HG03064 (cell line): ENCODE data around the gene BBS5.
"Not testable (repeated sequence)": the region's sequence is repeated elsewhere in the genome, so short reads cannot be mapped to it uniquely, and the experiment has no call there.

Experiments used
- ATAC-seq: cut with Tn5 transposase; IDR thresholded peaks from one replicate; pipeline ENCODE4 v1.9.1; 2021; ENCODE audit warnings: low read depth; ENCODE audit not compliant: unreplicated experiment

The BBS5 gene

DNA sequence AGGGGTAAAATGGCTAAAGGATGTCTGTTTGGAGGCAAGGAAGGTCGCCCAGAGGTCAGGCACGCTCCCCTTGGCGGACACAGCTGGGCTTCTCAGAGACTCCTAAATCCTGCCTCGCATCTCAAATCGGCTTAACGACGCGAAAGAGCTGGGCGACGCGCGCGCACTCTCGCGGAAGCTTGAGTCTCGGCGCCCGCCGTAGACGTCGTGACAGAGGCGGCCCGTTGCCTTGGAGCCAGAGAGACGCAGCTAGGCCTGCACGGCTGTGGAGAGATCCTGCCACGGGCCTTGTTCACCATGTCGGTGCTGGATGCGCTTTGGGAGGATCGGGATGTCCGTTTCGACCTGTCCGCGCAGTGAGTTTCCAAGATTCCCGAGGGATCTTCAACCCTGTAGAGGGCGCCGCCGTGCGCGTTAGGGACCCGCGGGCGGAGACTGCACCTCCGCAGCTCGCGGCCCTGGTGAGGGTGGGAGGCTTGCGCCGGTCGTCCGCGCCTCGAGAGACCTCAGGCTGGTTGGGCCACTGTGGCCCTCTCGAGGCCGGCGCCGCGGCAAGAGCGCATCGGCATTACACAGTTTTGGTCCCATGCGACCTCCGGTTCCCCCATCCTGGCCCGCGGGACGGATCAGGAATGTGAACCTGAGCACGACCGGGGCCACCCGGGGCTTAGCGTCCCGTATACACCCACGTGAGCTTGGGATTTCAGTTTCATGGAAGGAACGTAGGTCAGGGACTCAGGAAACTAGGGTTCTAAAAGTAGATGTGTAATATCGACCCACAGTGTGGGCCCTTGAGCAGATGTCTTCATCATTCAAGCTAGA, at the start of gene BBS5:
Gene BBS5, plus strand, starts transcription at position 238 of the 822 bp plus-strand sequence. Its CDS starts 60 bp downstream, at position 298.
- peak; percentile 94 for ATAC-seq

DNA sequence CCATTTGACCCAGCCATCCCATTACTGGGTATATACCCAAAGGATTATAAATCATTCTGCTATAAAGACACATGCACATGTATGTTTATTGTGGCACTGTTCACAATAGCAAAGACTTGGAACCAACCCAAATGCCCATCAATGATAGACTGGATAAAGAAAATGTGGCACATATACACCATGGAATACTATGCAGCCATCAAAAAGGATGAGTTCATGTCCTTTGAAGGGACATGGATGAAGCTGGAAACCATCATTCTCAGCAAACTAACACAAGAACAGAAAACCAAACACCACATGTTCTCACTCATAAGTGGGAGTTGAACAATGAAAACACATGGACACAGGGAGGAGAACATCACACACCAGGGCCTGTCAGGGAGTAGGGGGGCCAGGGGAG, 47.5 kb upstream of the BBS5 start:
- ATAC-seq, result not testable (repeated sequence)

DNA sequence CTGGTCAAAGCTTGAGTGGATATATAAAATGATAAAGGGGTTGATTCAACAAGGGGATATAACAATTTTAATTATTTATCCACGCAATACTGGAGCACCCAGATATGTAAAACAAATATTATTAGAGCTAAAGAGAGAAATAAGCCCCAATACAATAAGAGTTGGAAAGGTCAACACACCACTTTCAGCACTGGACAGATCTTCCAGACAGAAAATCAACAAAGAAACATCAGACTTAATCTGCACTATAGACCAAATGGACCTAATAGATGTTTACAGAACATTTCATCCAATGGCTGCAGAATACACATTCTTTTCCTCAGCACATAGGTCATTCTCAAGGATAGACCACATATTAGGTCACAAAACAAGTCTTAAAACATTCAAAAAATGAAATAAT, 45.1 kb upstream of the BBS5 start:
- not testable (repeated sequence) for ATAC-seq

DNA sequence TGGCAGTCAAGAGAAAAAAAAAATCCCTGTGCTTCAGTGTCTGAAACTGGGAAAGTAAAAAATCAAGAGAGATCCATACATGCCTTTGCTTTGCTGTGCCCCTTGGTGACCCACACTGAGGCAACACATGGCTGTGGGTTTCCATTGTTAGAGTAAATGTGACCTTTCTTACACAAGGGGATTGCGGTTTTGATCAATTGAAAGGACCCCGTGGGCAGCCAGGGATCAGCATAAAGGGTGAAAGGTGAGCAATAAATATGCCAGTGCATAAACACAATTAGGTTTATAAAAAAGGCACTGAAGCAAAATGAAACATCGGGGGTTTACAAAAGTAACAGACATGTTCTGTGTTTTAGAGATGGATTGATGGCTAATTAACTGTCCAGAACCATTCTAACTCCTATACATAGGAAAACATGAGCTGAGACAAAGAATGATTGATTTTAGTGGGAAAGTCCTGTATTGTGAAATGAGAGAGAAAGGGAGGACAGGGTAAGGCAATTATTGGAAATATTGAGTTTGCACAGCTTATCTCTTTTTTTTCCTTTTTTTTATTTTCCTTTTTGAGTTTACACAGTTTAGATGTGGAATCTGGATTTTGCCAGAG, 40.7 kb upstream of the BBS5 start:
- ATAC-seq, result no peak

DNA sequence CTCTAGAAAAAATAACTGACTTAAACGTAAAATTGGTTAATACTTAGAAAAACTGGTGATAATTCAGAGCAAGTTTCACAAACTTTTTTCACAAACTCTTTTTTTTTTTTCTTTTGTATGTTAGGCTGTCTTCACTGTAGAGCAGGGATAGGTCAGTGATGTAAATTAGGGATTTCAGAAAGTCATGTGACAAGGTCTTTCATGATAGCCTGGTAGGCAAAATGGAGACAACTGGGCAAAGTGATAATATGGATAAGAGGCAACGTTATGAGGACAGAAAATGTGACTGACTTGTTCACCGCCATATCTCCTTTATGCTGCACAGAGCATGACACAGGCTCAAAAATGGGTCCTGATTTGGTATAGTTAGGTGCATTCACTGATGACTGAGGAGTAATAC, 39.4 kb upstream of the BBS5 start:
- ATAC-seq, result no peak

DNA sequence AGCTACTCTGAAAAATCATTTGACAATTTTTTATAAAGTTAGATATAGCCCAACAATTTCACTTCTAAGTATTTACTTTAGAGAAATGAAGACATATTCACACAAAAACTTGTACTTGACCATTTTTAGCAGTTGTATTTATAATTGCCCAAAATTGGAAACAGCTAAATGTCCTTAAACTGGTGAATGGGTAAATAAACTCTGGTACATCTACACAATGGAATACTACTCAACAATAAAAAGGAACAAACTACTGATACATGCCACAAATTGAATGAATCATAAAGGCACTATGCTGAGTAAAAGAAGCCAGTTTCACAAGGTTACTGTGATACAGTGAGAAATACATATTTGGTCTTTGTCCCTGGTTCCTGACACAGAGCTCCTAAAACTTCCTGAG, 32.8 kb upstream of the BBS5 start:
- no peak for ATAC-seq

DNA sequence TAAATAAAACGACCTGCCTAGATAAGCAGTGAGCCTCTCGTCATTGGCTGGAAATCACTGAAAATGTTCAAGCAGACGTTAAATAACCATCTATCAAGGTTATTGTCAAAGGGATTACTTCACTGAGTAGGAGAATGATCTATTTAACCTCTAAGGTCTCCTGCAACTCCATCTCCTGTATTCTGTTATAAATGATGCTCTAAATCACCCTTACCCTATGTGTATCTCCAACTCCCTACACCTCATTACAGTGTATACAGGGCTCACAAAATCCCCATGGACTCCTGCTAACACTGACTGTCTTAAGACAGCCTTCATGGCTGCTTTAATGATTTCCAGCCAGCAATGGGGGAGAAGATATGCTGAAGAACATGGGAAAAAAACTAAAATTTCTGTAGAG, 31.0 kb upstream of the BBS5 start:
- ATAC-seq, result no peak

DNA sequence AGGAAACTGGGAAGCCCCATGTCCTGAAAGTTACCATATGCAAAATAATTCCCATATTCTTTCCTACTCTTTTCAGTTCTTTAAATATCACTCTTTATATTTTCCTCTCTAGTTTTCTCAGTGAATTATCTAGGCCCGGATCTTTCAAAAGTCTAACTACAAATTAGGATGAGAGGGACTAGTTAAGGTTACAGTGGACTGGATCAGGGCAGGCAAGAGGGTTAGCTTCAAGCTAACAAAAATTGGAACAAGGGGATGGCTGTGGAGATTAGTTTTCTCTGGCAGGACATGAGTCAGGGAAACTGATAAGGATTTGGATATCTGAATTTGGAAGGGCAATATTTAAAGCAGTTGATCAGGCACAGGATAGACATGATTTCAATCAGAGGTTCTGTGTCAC, 30.4 kb upstream of the BBS5 start:
- ATAC-seq, result no peak

DNA sequence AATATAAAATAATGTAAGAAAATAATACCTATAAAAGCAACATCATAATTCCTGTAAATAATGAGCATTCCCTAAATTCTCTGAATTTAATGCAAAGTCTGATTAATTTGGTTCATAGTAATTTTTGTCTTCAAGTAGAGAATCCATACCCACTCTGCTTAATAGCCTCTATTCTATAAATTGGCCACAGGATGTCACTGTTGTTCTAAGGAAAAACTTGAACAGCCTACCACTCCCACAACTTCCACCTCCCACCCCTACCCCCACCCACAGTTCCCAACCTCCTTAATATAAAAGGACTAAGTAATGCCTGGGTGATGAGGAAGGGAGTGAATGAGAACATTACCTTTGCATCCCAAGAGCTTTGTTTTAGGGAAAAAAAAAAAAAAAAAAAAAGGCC, 27.2 kb upstream of the BBS5 start:
- ATAC-seq, result no peak

DNA sequence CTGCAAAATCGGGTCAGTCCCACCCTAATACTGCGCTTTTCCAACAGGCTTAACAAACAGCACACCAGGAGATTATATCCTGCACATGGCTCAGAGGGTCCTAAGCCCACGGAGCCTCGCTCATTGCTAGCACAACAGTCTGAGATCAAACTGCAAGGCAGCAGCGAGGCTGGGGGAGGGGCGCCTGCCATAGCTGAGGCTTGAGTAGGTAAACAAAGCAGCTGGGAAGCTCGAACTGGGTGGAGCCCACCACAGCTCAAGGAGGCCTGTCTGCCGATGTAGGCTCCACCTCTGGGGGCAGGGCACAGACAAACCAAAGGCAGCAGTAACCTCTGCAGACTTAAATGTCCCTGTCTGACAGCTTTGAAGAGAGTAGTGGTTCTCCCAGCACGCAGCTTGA, 26.2 kb upstream of the BBS5 start:
- ATAC-seq, result not testable (repeated sequence)

DNA sequence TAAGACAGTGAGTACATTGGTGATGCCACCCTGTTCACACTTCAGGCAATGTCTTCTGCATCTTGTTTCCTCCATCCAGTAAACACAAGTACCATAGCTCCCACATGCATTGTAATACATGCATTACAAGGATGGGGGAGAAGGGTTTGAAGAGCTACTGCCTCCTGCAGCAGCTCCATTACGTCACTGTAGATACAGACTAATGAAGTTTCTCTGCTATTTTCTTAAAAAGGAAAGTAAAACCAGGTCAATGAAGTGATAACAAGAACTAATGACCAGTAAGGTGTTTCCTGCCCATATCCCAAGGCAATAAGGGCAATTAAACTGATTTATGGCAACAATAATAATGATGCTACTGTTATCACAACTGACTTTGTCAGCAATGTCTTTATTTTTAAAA, 18.2 kb upstream of the BBS5 start:
- no peak for ATAC-seq

DNA sequence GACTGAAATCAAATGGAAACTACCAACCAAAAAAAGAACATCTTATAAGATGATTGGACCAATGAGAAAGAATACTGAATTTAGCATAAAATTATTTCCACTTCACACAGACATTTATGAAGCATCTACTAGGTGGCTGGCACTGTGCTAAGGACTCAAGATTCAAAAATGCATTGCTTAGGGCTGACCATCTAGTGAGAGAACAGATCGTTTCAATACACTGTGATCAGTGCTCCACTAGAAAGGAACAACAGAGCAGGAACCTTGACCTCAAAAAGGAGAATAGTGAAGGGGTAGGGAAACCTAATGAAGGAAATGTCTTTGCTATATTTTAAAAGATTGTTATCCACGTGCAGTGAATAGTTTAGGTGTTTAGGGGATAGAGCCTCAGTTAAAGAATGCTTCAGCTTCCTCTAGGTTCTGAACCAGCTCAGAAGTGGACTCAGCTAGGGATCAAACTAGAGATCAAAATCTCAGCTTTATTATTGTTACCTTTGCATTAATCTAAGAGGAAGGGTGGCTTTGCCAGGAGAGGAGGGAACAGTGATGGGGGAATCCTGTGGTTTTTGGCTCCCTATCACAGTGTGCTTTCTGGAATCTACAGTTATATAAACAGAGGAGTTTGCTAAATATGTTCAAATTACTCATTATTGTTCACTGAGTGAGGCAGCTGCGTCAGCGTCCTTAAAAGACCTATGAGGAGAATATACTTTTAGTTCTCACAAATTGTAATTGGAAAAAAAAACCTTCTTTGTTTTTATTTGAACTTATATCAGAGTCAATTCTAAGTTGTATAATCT, 16.2 kb upstream of the BBS5 start:
- no peak for ATAC-seq

DNA sequence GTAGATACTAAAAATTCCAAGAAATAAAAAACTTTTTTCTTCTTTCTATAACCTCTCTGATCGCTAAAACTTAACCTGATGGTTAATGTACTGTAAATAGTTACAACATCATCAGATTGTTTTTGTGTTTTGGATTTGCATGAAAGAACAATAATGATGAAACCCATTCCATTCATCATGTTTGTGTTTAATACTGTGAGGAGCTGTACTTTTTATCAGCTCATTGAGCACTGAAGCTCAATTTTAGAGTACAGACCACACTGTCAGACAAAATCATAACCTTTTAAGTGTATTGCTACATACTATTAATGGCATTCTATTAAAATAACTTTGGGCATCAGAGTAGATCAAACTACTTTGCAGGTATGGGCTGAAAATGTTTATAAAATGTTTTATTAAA, 14.8 kb upstream of the BBS5 start:
- ATAC-seq, result no peak

DNA sequence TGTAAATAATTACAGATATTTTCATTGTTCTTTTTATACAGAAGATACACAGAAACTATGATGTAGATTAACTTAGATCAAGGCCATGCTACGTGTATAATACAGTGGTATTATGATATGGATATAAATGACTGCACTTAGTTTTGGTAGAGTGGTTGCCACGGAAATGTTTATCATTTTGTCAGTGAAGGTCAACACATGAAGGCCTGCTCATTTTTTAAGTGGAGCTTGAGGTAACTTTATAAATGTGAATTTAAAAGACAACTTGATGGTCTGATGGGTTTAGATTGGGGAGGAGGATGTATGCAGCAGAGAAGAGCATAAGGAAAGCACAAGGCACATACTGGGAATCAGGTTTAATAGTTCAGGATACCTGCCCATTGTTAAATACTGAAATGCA, 14.4 kb upstream of the BBS5 start:
- ATAC-seq, result no peak

DNA sequence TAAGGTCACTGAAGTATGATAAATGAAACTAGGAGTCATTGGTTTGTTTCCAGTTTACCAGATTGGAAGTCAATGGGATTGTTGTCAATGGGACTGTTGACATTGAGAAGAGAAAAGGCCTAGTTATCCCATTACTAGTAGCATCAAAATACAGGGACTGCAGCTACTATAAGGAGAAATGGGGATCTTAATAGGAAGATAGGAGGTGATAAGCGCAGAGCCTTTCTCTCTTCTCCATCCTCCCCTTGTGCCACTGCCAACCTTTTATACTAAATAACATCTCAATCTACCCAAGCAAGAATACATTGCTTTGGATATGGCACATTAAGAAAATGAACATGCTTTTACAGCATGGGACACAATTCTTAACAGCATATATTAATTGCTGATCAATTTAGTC, 10.5 kb upstream of the BBS5 start:
- ATAC-seq, result no peak

DNA sequence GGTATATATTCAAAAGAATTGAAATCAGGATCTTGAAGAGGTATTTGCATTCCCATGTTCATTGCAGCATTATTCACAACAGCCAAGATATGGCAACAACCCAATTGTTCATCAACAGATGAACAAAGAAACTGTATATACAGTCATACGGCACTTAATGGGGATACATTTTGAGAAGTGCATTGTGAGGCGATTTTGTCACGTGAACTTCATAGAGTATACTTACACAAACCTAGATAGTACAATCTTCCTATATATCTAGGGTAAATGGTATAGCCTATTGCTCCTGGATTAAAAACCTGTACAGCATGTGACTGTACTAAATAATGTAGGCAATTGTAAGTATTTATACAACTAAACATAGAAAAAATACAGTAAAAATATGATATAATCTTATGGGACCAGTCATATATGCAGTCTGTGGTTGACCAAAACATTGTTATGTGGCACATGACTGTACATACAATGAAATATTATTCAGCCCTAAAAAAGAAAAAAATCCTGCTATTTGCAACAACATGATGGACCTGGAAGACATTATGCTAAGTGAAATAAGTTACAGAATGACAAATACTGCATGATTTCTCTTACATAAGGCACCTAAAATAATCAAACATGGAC, 9.2 kb upstream of the BBS5 start:
- ATAC-seq, result no peak

DNA sequence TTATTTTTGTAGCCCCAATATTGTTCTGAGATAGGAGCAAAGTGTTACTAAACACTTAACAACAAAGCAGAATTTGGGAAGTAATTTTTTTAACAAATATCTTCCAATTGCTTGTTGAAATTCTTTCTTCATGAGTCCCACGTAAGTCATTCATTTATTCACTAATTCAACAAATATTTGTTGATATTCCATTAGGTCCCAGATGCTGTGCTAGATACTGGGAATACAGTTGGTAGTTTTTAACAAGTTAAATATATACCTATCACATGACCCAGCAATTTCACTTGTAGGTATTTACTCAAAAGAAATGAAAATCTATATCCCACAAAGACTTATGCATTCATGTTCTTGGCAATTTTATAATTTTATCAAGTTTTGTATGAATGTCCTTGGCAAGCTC, 7.0 kb upstream of the BBS5 start:
- ATAC-seq, result no peak

DNA sequence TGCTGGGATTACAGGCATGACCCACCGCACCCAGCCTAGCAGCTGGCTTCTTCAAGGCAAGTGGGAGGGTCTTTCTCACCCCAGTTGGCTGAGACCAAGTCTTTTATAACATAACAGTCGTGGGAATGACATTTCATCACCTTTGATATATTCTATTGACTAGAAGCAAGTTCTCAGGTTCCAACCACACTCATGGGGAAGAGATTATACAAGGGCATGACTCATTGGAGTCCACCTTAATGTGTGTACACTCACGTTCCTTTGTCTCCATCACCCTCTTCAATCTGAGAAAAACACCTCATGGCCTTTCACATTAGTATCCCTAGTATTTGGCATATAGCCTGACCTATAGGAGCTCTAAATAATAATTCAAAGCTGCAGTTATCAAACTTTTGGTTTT, 2.8 kb upstream of the BBS5 start:
- ATAC-seq, result no peak

DNA sequence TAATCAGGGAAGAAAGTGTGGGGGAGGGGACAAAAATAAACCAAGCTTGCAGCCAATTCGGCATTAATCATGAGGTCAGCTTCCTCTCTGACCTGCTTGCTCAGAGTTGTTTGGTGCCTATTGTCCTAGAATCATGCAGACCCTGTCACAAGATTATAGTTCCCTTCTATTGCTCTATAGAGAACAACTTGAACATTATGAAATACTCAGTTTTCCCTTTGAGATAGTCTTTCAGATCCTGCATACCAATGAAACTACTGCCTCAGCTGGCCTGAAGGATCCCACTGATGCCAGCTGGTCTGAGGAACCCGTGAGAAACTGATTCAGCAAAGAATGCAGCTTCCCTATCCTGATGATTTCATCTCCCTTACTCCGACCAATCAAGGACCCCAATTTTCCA, 955 bp upstream of the BBS5 start:
- ATAC-seq, result no peak

DNA sequence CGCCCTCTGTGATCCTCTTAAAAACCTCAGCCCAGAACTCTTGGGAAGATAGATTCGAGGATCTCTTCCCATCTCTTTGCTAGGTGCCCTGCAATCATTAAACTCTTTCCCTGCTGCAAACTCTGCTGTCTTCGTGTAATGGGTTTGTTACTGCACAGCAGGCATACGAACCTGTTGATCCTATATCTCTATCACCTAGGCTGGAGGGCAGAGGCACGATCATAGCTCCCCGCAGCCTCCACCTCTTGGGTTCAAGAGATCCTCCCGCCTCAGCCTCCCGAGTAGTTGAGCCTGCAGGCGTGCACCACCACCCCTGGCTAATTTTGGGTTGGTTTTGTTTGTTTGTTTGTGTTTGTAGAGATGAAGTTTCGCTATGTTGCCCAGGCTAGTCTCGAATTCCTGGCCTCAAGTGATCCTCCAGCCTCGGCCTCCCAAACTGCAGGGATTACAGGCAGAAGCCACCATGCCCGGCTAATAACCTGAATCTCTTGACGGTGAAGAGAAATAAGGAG, 493 bp upstream of the BBS5 start:
- ATAC-seq, result no peak

DNA sequence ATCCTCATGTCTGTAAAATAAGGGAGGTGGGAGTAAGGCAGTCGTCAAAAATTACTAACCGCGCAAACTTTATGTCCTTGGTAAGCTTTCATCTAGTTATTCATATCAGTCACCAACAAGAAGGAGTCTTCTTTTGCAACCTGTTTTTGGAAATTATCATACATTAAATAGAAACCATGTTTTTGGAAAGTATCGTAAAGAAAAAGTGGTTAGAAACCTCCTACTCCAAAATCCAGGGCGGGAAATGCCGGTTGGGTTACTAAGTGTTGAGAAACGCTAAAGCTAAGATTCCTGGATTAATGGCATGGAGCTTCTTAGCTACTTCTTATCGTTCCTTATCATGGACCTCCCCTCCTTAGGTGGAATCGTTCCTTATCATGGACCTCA, 778 bp downstream of the BBS5 start:
- ATAC-seq, result no peak
